Psoas muscle (tissue), 8 donors: ENCODE results near the gene HNRNPUL1. TPM values are rescaled to one million over a fixed set of nuclear protein-coding genes. Genes with fewer than 3 reads are reported as not detected.

ENCODE experiments used
- ATAC-seq, 4 donors: fragments of 200-7000 bp; cut with Tn5 transposase; one replicate each; pipeline ENCODE4 v1.9.1; 2020; ENCODE audit warnings: moderate library complexity in 3 of 4, mild to moderate bottlenecking in 2 of 4
- DNase-seq, 2 donors: peaks; one replicate each; pipeline ENCODE4 v3.0.0-alpha.2; 2020
- H3K27ac ChIP-seq: fragments of 200-600 bp; one replicate; pipeline ENCODE4 v1.8.0; 2022
- H3K27me3 ChIP-seq, 3 donors: fragments of 200-600 bp in 1 of 3; one replicate each; pipeline versions ENCODE4 v1.6.1 to v1.8.0; 2013 to 2022; ENCODE audit warnings: low read length in 2 of 3, mild to moderate bottlenecking in 2 of 3, moderate library complexity in 1 of 3; ENCODE audit not compliant: insufficient read depth in 3 of 3
- H3K36me3 ChIP-seq, 2 donors: fragments of 200-600 bp in 1 of 2; one replicate each; pipeline versions ENCODE4 v1.6.1 to v1.8.0; 2013 to 2022; ENCODE audit warnings: low read depth in 1 of 2, mild to moderate bottlenecking in 1 of 2, moderate library complexity in 1 of 2; ENCODE audit not compliant: insufficient read depth in 1 of 2
- H3K4me1 ChIP-seq: fragments of 200-600 bp; one replicate; pipeline ENCODE4 v1.8.0; 2022
- H3K4me3 ChIP-seq: fragments of 200-600 bp; one replicate; pipeline ENCODE4 v1.8.0; 2022; ENCODE audit warnings: mild to moderate bottlenecking
- H3K9me3 ChIP-seq: fragments of 200-600 bp; one replicate; pipeline ENCODE4 v1.8.0; 2022
- whole genome bisulfite sequencing, 3 donors: extraction: QIAGEN DNeasy Blood & Tissue Kit; methylation state at CpG; one replicate each; pipeline versions ENCODE4 v1.1.6 to v1.1.7; 2013; 5-methylcytosine and 5-hydroxymethylcytosine counted together
- intact Hi-C, 2 donors: fragments of 100-400 bp; cut with DNase I; formaldehyde crosslinking; loops; one replicate each; pipeline versions ENCODE4 v1.11.0 to v1.14.2; 2022
- polyA plus RNA-seq, 3 donors: library from polyadenylated mRNA; stranded (reverse); fragments of 200-250 nt; gene quantifications; one replicate each; pipeline ENCODE4 v1.2.3, GENCODE V29; 2013
- total RNA-seq, 4 donors: library from RNA; stranded (reverse); fragmentation: NEBNext Ultra II Directional in 2 of 4; extraction: Animal tissue kit (Norgen Biotek cat#: 25700) in 2 of 4; gene quantifications; one replicate each; pipeline versions ENCODE4 v1.2.1 to v1.2.4, GENCODE V29; 2021 to 2023
- TF ChIP-seq, protein P1 (sequence below): fragments of 200-600 bp; IDR thresholded peaks from one replicate; pipeline ENCODE4 v1.8.0; 2022; ENCODE audit warnings: antibody characterized with exemption
- donor health status: healthy with polysubstance abuse.
- donor health status: DM: no; HTN: no; CAD: no; lungs with moderate emphysema.
- donor health status: Bipolar disorder and iron deficiency.
- donor health status: healthy.
- donor health status: DM: yes; HTN: yes; CAD: no.
- donor health status: DM: no; HTN: no; CAD: no.
- donor health status: DM: no; HTN: no; CAD: no.
- donor health status: DM: yes; HTN: yes; CAD: no.

The HNRNPUL1 gene
- total and polyA plus RNA-seq, 7 donors = 54.3 to 129 (median 82.3) TPM

DNA sequence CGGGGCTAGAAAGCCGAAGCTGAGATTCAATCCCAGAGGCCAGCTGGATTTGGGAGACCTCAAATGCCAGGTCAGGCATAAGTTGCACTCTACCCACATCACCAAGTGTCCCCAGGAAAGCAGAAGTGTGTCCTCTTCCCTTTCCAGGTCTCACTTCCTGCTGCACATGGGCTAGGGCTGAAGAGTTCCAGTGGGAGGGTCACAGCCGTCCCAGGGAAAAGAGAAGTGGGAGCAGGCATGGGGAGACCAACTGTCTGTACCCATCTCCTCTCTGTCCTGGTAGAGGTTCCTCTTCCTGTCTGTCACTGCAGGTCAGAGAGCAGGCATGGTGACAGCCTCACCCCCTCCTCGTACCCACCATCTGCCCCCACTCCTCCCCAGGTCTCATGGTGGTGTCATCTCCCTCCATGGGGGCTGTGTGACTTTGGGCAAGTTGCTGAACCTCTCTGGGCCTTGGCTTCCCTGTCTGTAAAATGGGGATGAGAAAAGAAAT is 30.4 kb upstream of the HNRNPUL1 start:
- TF ChIP-seq, protein P1, sequence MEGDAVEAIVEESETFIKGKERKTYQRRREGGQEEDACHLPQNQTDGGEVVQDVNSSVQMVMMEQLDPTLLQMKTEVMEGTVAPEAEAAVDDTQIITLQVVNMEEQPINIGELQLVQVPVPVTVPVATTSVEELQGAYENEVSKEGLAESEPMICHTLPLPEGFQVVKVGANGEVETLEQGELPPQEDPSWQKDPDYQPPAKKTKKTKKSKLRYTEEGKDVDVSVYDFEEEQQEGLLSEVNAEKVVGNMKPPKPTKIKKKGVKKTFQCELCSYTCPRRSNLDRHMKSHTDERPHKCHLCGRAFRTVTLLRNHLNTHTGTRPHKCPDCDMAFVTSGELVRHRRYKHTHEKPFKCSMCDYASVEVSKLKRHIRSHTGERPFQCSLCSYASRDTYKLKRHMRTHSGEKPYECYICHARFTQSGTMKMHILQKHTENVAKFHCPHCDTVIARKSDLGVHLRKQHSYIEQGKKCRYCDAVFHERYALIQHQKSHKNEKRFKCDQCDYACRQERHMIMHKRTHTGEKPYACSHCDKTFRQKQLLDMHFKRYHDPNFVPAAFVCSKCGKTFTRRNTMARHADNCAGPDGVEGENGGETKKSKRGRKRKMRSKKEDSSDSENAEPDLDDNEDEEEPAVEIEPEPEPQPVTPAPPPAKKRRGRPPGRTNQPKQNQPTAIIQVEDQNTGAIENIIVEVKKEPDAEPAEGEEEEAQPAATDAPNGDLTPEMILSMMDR = no peak

GRCh38 chr19:41234512-41235168 is 29.5 kb upstream of the HNRNPUL1 start:
- Histone ChIP-seq H3K27ac (no peak overlapping the region), H3K36me3 (no peaks in the 10 kb centered on the region)
- DNase-seq = no peak

More for the DNA sequence above, 30.4 kb upstream of the HNRNPUL1 start:
- Histone ChIP-seq H3K27me3 (peaks cover 0 to 18% (median 0%) of the 10 kb centered on the region in 3 donors), H3K36me3 (no peaks in the 10 kb centered on the region), H3K27ac (no peak overlapping the region), H3K4me3 (no peak overlapping the region), H3K9me3 (no peaks in the 10 kb centered on the region), H3K4me1 (no peaks in the 10 kb centered on the region)
- ATAC-seq = peak in 1 of 4 donors; percentile 39
- no peak for DNase-seq
- intact Hi-C loops = no loop called here
- WGBS, 3 donors = 66 to 76% (median 75%) methylated on average over 3 to 4 of the region's 4 CpGs

DNA sequence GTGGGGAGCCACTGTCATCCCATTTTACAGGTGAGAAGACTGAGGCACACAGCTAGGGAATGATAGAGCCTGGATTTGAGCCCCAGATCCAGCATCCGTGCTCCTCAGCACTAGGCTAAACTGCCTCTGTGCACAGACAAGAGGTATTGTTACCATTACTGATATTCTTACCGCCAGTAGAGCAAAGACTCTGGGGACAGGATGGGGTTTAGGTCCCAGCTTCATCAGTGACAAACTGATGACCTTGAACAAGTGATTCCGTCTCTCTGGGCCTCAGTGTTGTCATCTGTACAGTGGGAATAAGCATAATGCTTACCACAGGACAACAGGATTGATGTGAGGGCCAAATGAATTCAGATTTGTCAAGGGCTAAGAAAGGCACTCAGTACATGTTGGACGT is 28.7 kb upstream of the HNRNPUL1 start:
- Histone ChIP-seq H3K27ac (no peak overlapping the region), H3K4me1 (no peaks in the 10 kb centered on the region), H3K4me3 (no peak overlapping the region), H3K36me3 (no peaks in the 10 kb centered on the region), H3K27me3 (peaks cover 0 to 4% (median 0%) of the 10 kb centered on the region in 3 donors), H3K9me3 (no peaks in the 10 kb centered on the region)
- intact Hi-C loops = no loop called here
- DNase-seq (no peak), ATAC-seq (no peak)
- TF ChIP-seq, protein P1 = no peak
- WGBS, 3 donors = 90 to 92% (median 90%) methylated on average over 4 of the region's 4 CpGs

More at GRCh38 chr19:41234512-41235168, 29.5 kb upstream of the HNRNPUL1 start:
- Histone ChIP-seq H3K4me1 (no peaks in the 10 kb centered on the region), H3K27me3 (peaks cover 0 to 12% (median 0%) of the 10 kb centered on the region in 3 donors), H3K9me3 (no peaks in the 10 kb centered on the region), H3K4me3 (no peak overlapping the region)
- intact Hi-C loops = no loop called here
- TF ChIP-seq, protein P1 = no peak
- no peak for ATAC-seq
- 78 to 85% (median 83%) methylated on average over 8 of the region's 8 CpGs for WGBS, 3 donors

GRCh38 chr19:41238244-41238643 is 25.9 kb upstream of the HNRNPUL1 start:
- Histone ChIP-seq H3K27me3 (peaks cover 0 to 5% (median 0%) of the 10 kb centered on the region in 3 donors), H3K36me3 (peaks cover 0 to 9% of the 10 kb centered on the region in 2 donors), H3K4me3 (no peak overlapping the region), H3K9me3 (no peaks in the 10 kb centered on the region), H3K27ac (no peak overlapping the region), H3K4me1 (no peaks in the 10 kb centered on the region)
- ATAC-seq = no peak
- intact Hi-C loops = no loop called here
- DNase-seq = no peak
- WGBS, 3 donors = 80 to 85% (median 81%) methylated on average over 10 of the region's 10 CpGs
- TF ChIP-seq, protein P1 = no peak
